Coronary artery (tissue), 2 donors: ENCODE data around the gene CRIP2.
A peak's percentile ranks its signal among the peaks of the same experiment; 100 is the strongest.

Experiments
- DNase-seq: peaks from one replicate; pipeline ENCODE4 v3.0.0-alpha.2; 2017; ENCODE audit warnings: low spot score
- H3K27ac ChIP-seq, 2 donors: fragments of 200-600 bp; sonication (generic); one replicate each; pipeline ENCODE4 v1.5.1; 2016 to 2019
- H3K4me3 ChIP-seq: fragments of 200-600 bp; sonication (generic); 2 replicates; pipeline ENCODE4 v1.5.1; 2016; ENCODE audit warnings: mild to moderate bottlenecking, moderate library complexity
- TF ChIP-seq, protein P1 (sequence below): fragments of 200-600 bp; sonication (generic); IDR thresholded peaks from one replicate; pipeline ENCODE4 v1.5.1; 2019; ENCODE audit warnings: antibody characterized with exemption

The CRIP2 gene

GRCh38 chr14:105488781-105489541 is 14.3 kb downstream of the CRIP2 start:
- no peak for DNase-seq
- TF ChIP-seq, protein P1, sequence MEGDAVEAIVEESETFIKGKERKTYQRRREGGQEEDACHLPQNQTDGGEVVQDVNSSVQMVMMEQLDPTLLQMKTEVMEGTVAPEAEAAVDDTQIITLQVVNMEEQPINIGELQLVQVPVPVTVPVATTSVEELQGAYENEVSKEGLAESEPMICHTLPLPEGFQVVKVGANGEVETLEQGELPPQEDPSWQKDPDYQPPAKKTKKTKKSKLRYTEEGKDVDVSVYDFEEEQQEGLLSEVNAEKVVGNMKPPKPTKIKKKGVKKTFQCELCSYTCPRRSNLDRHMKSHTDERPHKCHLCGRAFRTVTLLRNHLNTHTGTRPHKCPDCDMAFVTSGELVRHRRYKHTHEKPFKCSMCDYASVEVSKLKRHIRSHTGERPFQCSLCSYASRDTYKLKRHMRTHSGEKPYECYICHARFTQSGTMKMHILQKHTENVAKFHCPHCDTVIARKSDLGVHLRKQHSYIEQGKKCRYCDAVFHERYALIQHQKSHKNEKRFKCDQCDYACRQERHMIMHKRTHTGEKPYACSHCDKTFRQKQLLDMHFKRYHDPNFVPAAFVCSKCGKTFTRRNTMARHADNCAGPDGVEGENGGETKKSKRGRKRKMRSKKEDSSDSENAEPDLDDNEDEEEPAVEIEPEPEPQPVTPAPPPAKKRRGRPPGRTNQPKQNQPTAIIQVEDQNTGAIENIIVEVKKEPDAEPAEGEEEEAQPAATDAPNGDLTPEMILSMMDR: no peak
- H3K27ac ChIP-seq: peak overlapping the region; percentile 96 to 100
- peak overlapping the region; percentile 85 for H3K4me3 ChIP-seq

- DNase-seq: peak; percentile 90
- Histone ChIP-seq H3K27ac (peak overlapping the region; percentile 96 to 100), H3K4me3 (peak overlapping the region; percentile 85)
- TF ChIP-seq, protein P1: peak; percentile 23
These were observed 15.1 kb downstream of the CRIP2 start for GRCh38 chr14:105489542-105490266.

- no peak for DNase-seq
These were observed 15.6 kb downstream of the CRIP2 start for GRCh38 chr14:105490267-105490571.

DNA sequence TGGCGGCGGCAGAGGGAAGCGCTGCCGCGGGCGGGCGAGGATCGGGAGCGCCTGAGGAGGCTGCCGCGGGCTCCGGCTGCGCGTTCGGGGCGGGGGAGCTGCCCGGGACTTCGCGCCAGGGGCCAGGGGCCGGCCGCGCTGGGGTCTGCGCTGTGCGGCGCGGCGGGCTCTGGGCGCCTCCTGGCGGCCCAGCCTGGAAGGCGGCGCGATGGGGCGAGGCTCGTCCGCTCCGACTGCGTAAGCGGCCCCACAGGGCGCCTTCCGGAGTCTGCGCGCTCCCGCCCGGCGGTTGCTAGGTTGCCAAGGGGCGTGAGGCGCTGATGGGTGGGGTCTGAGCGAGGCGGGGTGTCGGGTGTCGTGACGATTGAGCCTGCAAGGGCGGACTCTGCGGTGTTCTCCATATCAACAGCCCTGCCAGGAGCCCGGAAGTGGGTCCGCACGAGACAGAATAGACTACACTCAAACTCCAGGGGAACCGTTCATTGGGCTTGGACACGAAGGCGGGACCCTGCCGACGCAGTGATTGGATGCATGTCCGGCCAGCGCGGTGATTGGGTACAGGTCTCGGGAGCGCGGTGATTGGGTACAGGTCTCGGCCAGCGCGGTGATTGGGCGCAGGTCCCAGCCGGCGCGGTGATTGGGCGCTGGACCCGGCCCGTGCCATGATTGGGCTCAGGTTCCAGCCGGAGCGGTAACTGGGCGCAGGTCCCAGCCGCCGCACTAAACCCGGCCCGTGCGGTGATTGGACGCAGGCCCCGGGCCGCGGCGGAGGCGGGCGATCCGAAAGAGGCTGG is 16.1 kb downstream of the CRIP2 start, which contains the start of gene TEDC1:
TSS of gene TEDC1 (plus strand) at position 675 of the 794 bp plus-strand sequence. CDS start 130 bp downstream, outside the sequence.
- peak; percentile 100 for DNase-seq
- TF ChIP-seq, protein P1: peak; percentile 66

More at GRCh38 chr14:105490267-105490571, 15.6 kb downstream of the CRIP2 start:
- H3K4me3 ChIP-seq: peak overlapping the region; percentile 85
- TF ChIP-seq, protein P1: no peak
- peak overlapping the region; percentile 96 to 100 for H3K27ac ChIP-seq

GRCh38 chr14:105491366-105491973 is 16.8 kb downstream of the CRIP2 start:
- DNase-seq: peak; percentile 89
- H3K4me3 ChIP-seq: peak overlapping the region; percentile 93
- TF ChIP-seq, protein P1: no peak
- H3K27ac ChIP-seq: peak overlapping the region; percentile 7 to 100

More for the DNA sequence above, 16.1 kb downstream of the CRIP2 start, which contains the start of gene TEDC1:
- peak within 1 kb of the TSS; percentile 93 for H3K4me3 ChIP-seq
- H3K27ac ChIP-seq: peak within 1 kb of the TSS; percentile 96 to 100

DNA sequence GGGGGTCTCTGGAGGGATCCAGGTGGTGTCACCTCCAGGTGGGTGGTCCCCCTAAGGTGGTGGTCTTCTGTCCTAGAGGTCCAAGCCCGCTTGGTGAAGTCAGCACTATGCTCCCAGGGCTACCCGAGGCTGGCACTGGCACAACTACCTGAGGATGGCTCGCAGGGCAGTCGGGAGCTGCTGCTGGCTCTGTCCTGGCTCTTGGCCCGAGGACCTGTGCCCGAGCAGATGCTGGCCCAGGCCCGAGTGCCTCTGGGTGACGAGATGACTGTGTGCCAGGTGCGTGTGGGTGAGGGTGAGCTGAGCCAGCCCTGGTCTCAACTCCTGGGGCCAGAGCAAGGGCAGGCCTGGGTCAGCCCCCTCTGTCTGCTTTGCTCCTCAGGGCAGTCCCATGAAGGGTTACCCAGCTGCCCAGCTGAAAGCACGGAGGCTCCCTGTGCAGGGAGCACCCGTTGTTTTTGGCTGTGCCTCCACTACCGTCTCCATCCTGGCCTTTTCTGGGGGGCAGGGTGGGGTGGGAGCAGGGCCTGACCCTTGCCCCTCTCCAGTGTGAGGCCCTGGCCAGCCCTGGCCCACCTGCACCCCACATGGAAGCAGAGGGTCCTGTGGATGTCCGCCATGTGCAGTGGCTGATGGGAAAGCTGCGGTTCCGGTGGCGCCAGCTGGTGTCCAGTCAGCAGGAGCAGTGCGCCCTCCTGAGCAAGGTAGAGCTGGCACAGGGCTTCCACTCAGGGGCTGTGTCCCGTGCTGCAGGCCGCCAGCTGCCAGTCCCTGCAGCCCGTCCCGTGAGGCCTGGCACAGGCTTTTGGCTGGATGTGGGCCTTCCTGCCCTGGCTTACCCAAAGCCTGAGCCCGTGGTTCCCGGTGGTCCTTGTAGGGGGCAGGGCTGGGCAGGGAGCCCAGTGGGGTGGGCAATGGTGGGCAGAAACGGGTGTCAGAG is 17.7 kb downstream of the CRIP2 start:
- peak overlapping the region in 1 of 2 donors; percentile 100 for H3K27ac ChIP-seq
- peak overlapping the region; percentile 93 for H3K4me3 ChIP-seq
- DNase-seq: peak; percentile 79
- TF ChIP-seq, protein P1: no peak
